HepG2 (cell line): ENCODE results near the gene ZKSCAN1. TPM values are rescaled to one million over a fixed set of nuclear protein-coding genes. Genes with fewer than 3 reads are reported as not detected.
A peak's percentile ranks its signal among the peaks of the same experiment; 100 is the strongest.

Experiments used
- CHD4 ChIP-seq: fragments of 200-600 bp; sonication (generic); IDR thresholded peaks from 2 replicates; pipeline ENCODE4 v1.7.0; 2017; ENCODE audit warnings: mild to moderate bottlenecking, low read length, borderline replicate concordance
- FOXA1 ChIP-seq, 2 experiments: fragments of 450-650 bp in 1 of 2; sonication (generic) in 1 of 2; formaldehyde crosslinking in 1 of 2; IDR thresholded peaks; 2 replicates each; pipeline versions ENCODE4 v1.4.0 to v1.6.1; 2016 to 2020; ENCODE audit warnings: missing genetic modification reagents in 1 of 2
- HNRNPUL1 ChIP-seq: fragments of 200-400 bp; formaldehyde crosslinking; IDR thresholded peaks from 2 replicates; pipeline ENCODE4 v1.6.1; 2017; ENCODE audit warnings: low read depth, mild to moderate bottlenecking, low read length, moderate library complexity
- IRF9 ChIP-seq: sonication (generic); formaldehyde crosslinking; IDR thresholded peaks from 2 replicates; pipeline ENCODE4 v1.8.0; 2022; ENCODE audit warnings: missing genetic modification reagents, mild to moderate bottlenecking, borderline replicate concordance
- KAT7 ChIP-seq: IDR thresholded peaks from 2 replicates; pipeline ENCODE4 v1.6.1; 2018; ENCODE audit warnings: borderline replicate concordance, missing compliant biosample characterization
- KLF9 ChIP-seq: IDR thresholded peaks from 2 replicates; pipeline ENCODE4 v1.6.1; 2016; ENCODE audit warnings: low read depth
- MAFK ChIP-seq, 2 experiments: IDR thresholded peaks in 1 of 2; conservative IDR thresholded peaks in 1 of 2; 2 replicates each; pipeline ENCODE4 v1.6.1; 2011; ENCODE audit warnings: improper control_type of control experiment in 2 of 2, low read length in 2 of 2
- MBNL3 ChIP-seq: fragments of 250-450 bp; sonication (Bioruptor Pico); conservative IDR thresholded peaks from 2 replicates; pipeline ENCODE4 v1.8.0; 2022; ENCODE audit warnings: mild to moderate bottlenecking, inconsistent platforms
- MYPOP ChIP-seq: sonication (generic); formaldehyde crosslinking; IDR thresholded peaks from 2 replicates; pipeline ENCODE4 v1.8.1; 2023; ENCODE audit warnings: mild to moderate bottlenecking, moderate library complexity, missing genetic modification reagents
- NFATC3 ChIP-seq: sonication (generic); formaldehyde crosslinking; IDR thresholded peaks from 2 replicates; pipeline ENCODE4 v1.5.1; 2020; ENCODE audit warnings: mild to moderate bottlenecking, missing genetic modification reagents
- SOX5 ChIP-seq: IDR thresholded peaks from 2 replicates; pipeline ENCODE4 v1.6.1; 2016; ENCODE audit warnings: borderline replicate concordance
- XBP1 ChIP-seq: sonication (generic); formaldehyde crosslinking; IDR thresholded peaks from 2 replicates; pipeline ENCODE4 v1.5.0; 2020; ENCODE audit warnings: missing genetic modification reagents
- ZBTB38 ChIP-seq: sonication (generic); formaldehyde crosslinking; IDR thresholded peaks from 2 replicates; pipeline ENCODE4 v1.5.1; 2020; ENCODE audit warnings: mild to moderate bottlenecking, missing genetic modification reagents
- ZFP1 ChIP-seq: IDR thresholded peaks from 2 replicates; pipeline ENCODE4 v1.6.1; 2016
- ZMAT5 ChIP-seq: sonication (generic); formaldehyde crosslinking; IDR thresholded peaks from 2 replicates; pipeline ENCODE4 v1.5.0; 2020; ENCODE audit warnings: mild to moderate bottlenecking, low read depth, missing genetic modification reagents, borderline replicate concordance
- ZNF121 ChIP-seq: sonication (generic); formaldehyde crosslinking; IDR thresholded peaks from 2 replicates; pipeline ENCODE4 v1.5.0; 2020; ENCODE audit warnings: mild to moderate bottlenecking, missing genetic modification reagents
- ZNF124 ChIP-seq: sonication (generic); formaldehyde crosslinking; IDR thresholded peaks from 2 replicates; pipeline ENCODE4 v1.4.0; 2020; ENCODE audit warnings: missing genetic modification reagents
- ZNF431 ChIP-seq: sonication (generic); formaldehyde crosslinking; IDR thresholded peaks from 2 replicates; pipeline ENCODE4 v1.9.0; 2022; ENCODE audit warnings: missing genetic modification reagents, low read depth, mild to moderate bottlenecking, borderline replicate concordance
- ZNF597 ChIP-seq: sonication (generic); formaldehyde crosslinking; IDR thresholded peaks from 2 replicates; pipeline ENCODE4 v1.5.0; 2020; ENCODE audit warnings: missing genetic modification reagents
- ZNF709 ChIP-seq: sonication (generic); formaldehyde crosslinking; IDR thresholded peaks from 2 replicates; pipeline ENCODE4 v1.5.0; 2020; ENCODE audit warnings: mild to moderate bottlenecking, missing genetic modification reagents
- polyA plus RNA-seq, 8 experiments: library from polyadenylated mRNA; depleted of rRNA in 3 of 8; stranded (reverse) in 7 of 8; unstranded in 1 of 8; fragments of >200 nt; fragmentation: Illumina TruSeq in 4 of 8; extraction: Trizol in 4 of 8; gene quantifications; 2 replicates each; pipeline versions ENCODE4 v1.2.1 to v1.2.3, GENCODE V29; 2011 to 2016; ENCODE audit warnings: low read depth in 4 of 8, missing spikeins in 1 of 8, mixed read lengths in 1 of 8; ENCODE audit not compliant: insufficient read depth in 1 of 8
- total RNA-seq, 5 experiments: library from RNA; depleted of rRNA; stranded (reverse); fragments of >200 nt; fragmentation: Illumina TruSeq; extraction: Trizol; gene quantifications; 2 replicates each; pipeline ENCODE4 v1.2.3, GENCODE V29; 2016; ENCODE audit warnings: low read depth in 1 of 5
- TF ChIP-seq, protein P1 (sequence below): sonication (generic); formaldehyde crosslinking; IDR thresholded peaks from 2 replicates; pipeline ENCODE4 v1.8.0; 2022; ENCODE audit warnings: mild to moderate bottlenecking, missing genetic modification reagents, moderate library complexity
- TF ChIP-seq, protein P2 (sequence below): sonication (generic); formaldehyde crosslinking; conservative IDR thresholded peaks from 2 replicates; pipeline ENCODE4 v1.4.0; 2020; ENCODE audit warnings: missing genetic modification reagents
- TF ChIP-seq, protein P3 (sequence below): sonication (generic); formaldehyde crosslinking; IDR thresholded peaks from 2 replicates; pipeline ENCODE4 v1.5.0; 2020; ENCODE audit warnings: mild to moderate bottlenecking, missing genetic modification reagents, borderline replicate concordance

Gene ZKSCAN1
- total and polyA plus RNA-seq, 2 of the 13 experiments (the other 11 are each of a cell fraction or from before 2014, with no cell fraction given): 46.4 to 60.6 TPM

GRCh38 chr7:100081535-100082102 is 66.2 kb downstream of the ZKSCAN1 start, which contains the start of gene ZNF3 (continued):
- peak; percentile 89 for TF ChIP-seq SOX5 (CRISPR knock-in tag)
- peak; percentile 66; the same call in 1 of the 2 replicates for TF ChIP-seq ZNF709 (CRISPR knock-in tag)
- TF ChIP-seq MYPOP (CRISPR knock-in tag): no peak; the same call in 1 of the 2 replicates
- TF ChIP-seq MAFK (conservative IDR thresholded peaks at IDR 0.05 in 1 of 2, IDR thresholded peaks at IDR 0.05 in 1 of 2; ENCODE audit: low read length in 2 of 2): peak; percentile 99 to 100
- TF ChIP-seq NFATC3: no peak
- no peak for TF ChIP-seq ZNF431
- peak; percentile 51; the same call in 1 of the 2 replicates for TF ChIP-seq ZNF121 (CRISPR knock-in tag)
- no peak for TF ChIP-seq ZNF597 (CRISPR knock-in tag)
- peak; percentile 96 for TF ChIP-seq ZFP1 (CRISPR knock-in tag)
- TF ChIP-seq MBNL3 (CRISPR knock-in tag): no peak
- TF ChIP-seq, protein P1, sequence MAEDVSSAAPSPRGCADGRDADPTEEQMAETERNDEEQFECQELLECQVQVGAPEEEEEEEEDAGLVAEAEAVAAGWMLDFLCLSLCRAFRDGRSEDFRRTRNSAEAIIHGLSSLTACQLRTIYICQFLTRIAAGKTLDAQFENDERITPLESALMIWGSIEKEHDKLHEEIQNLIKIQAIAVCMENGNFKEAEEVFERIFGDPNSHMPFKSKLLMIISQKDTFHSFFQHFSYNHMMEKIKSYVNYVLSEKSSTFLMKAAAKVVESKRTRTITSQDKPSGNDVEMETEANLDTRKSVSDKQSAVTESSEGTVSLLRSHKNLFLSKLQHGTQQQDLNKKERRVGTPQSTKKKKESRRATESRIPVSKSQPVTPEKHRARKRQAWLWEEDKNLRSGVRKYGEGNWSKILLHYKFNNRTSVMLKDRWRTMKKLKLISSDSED (CRISPR knock-in tag): no peak
- no peak for TF ChIP-seq CHD4
- TF ChIP-seq FOXA1 (IDR thresholded peaks at IDR 0.05): no peak
- TF ChIP-seq FOXA1 (CRISPR knock-in tag; IDR thresholded peaks at IDR 0.05): peak; percentile 5
- peak; percentile 86 for TF ChIP-seq IRF9
- TF ChIP-seq ZBTB38 (CRISPR knock-in tag): peak; percentile 94
- peak; percentile 97 for TF ChIP-seq ZNF124 (CRISPR knock-in tag)
- TF ChIP-seq, protein P2, sequence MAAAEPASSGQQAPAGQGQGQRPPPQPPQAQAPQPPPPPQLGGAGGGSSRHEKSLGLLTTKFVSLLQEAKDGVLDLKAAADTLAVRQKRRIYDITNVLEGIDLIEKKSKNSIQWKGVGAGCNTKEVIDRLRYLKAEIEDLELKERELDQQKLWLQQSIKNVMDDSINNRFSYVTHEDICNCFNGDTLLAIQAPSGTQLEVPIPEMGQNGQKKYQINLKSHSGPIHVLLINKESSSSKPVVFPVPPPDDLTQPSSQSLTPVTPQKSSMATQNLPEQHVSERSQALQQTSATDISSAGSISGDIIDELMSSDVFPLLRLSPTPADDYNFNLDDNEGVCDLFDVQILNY (CRISPR knock-in tag): no peak
- TF ChIP-seq ZMAT5 (CRISPR knock-in tag): no peak
- TF ChIP-seq, protein P3, sequence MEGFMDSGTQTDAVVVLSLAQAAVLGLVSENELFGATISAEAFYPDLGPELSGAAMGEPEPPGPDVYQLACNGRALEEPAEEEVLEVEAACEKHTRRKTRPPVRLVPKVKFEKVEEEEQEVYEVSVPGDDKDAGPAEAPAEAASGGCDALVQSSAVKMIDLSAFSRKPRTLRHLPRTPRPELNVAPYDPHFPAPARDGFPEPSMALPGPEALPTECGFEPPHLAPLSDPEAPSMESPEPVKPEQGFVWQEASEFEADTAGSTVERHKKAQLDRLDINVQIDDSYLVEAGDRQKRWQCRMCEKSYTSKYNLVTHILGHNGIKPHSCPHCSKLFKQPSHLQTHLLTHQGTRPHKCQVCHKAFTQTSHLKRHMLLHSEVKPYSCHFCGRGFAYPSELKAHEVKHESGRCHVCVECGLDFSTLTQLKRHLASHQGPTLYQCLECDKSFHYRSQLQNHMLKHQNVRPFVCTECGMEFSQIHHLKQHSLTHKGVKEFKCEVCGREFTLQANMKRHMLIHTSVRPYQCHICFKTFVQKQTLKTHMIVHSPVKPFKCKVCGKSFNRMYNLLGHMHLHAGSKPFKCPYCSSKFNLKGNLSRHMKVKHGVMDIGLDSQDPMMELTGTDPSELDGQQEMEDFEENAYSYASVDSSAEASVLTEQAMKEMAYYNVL (CRISPR knock-in tag): peak; percentile 81
- no peak for TF ChIP-seq HNRNPUL1
- TF ChIP-seq KLF9 (CRISPR knock-in tag): 0 out of 2 replicates have a peak, but pooled peaks have one; percentile 74
- TF ChIP-seq XBP1 (CRISPR knock-in tag): peak; percentile 95; the same call in 1 of the 2 replicates
- peak; percentile 88 for TF ChIP-seq KAT7
